HepG2 (cell line): ENCODE data around the gene RNF113A. TPM values are rescaled to one million over a fixed set of nuclear protein-coding genes. Genes with fewer than 3 reads are reported as not detected.
A peak's percentile ranks its signal among the peaks of the same experiment; 100 is the strongest.

Source experiments
- AGO1 ChIP-seq: fragments of 200-400 bp; formaldehyde crosslinking; IDR thresholded peaks from 2 replicates; pipeline ENCODE4 v1.6.1; 2017; ENCODE audit warnings: mild to moderate bottlenecking, low read depth, low read length, moderate library complexity; ENCODE audit not compliant: poor library complexity, severe bottlenecking
- AHR ChIP-seq: IDR thresholded peaks from 2 replicates; pipeline ENCODE4 v1.6.1; 2018; ENCODE audit warnings: missing genetic modification reagents, missing compliant biosample characterization
- ARNTL ChIP-seq: sonication (generic); formaldehyde crosslinking; IDR thresholded peaks from 2 replicates; pipeline ENCODE4 v1.4.0; 2020; ENCODE audit warnings: mild to moderate bottlenecking, missing genetic modification reagents
- CEBPB ChIP-seq: IDR thresholded peaks from 2 replicates; pipeline ENCODE4 v1.6.1; 2011; ENCODE audit warnings: low read depth, low read length, improper control_type of control experiment, borderline replicate concordance
- DNMT3B ChIP-seq: conservative IDR thresholded peaks from 2 replicates; pipeline ENCODE4 v1.6.1; 2016; ENCODE audit warnings: missing biosample characterization, control low read depth
- FOSL2 ChIP-seq: sonication (generic); formaldehyde crosslinking; IDR thresholded peaks from 2 replicates; pipeline ENCODE4 v1.4.0; 2020; ENCODE audit warnings: missing genetic modification reagents
- GTF2F1 ChIP-seq: fragments of 150-350 bp; IDR thresholded peaks from 2 replicates; pipeline ENCODE4 v1.6.1; 2014; ENCODE audit warnings: low read length
- JARID2 ChIP-seq: sonication (generic); formaldehyde crosslinking; IDR thresholded peaks from 2 replicates; pipeline ENCODE4 v1.8.1; 2023; ENCODE audit warnings: missing genetic modification reagents, inconsistent platforms; ENCODE audit not compliant: insufficient replicate concordance
- LRRFIP1 ChIP-seq: sonication (generic); formaldehyde crosslinking; conservative IDR thresholded peaks from 2 replicates; pipeline ENCODE4 v1.4.0; 2020; ENCODE audit warnings: missing genetic modification reagents
- MED1 ChIP-seq: sonication (generic); formaldehyde crosslinking; IDR thresholded peaks from 2 replicates; pipeline ENCODE4 v1.4.0; 2020; ENCODE audit warnings: missing genetic modification reagents
- MEIS1 ChIP-seq: sonication (generic); formaldehyde crosslinking; IDR thresholded peaks from 2 replicates; pipeline ENCODE4 v1.9.0; 2021; ENCODE audit warnings: mild to moderate bottlenecking, missing genetic modification reagents, moderate library complexity, borderline replicate concordance
- MEIS2 ChIP-seq: sonication (generic); formaldehyde crosslinking; IDR thresholded peaks from 2 replicates; pipeline ENCODE4 v1.9.0; 2021; ENCODE audit warnings: mild to moderate bottlenecking, missing genetic modification reagents
- MZF1 ChIP-seq: sonication (generic); formaldehyde crosslinking; IDR thresholded peaks from 2 replicates; pipeline ENCODE4 v1.8.1; 2023; ENCODE audit warnings: mild to moderate bottlenecking, missing genetic modification reagents, borderline replicate concordance
- NFKB2 ChIP-seq: sonication (generic); formaldehyde crosslinking; IDR thresholded peaks from 2 replicates; pipeline ENCODE4 v1.4.0; 2020; ENCODE audit warnings: missing genetic modification reagents, borderline replicate concordance
- NR0B2 ChIP-seq: sonication (generic); formaldehyde crosslinking; IDR thresholded peaks from 2 replicates; pipeline ENCODE4 v1.4.0; 2020; ENCODE audit warnings: mild to moderate bottlenecking, missing genetic modification reagents
- NR2F1 ChIP-seq, 2 experiments: fragments of 450-650 bp in 1 of 2; formaldehyde crosslinking in 1 of 2; IDR thresholded peaks; 2 replicates each; pipeline versions ENCODE4 v1.5.0 to v1.6.1; 2016 to 2020; ENCODE audit warnings: mild to moderate bottlenecking in 1 of 2, missing compliant biosample characterization in 1 of 2, missing genetic modification reagents in 1 of 2, moderate library complexity in 1 of 2
- RAD51 ChIP-seq: fragments of 450-650 bp; IDR thresholded peaks from 2 replicates; pipeline ENCODE4 v1.6.1; 2016; ENCODE audit warnings: borderline replicate concordance
- RFXANK ChIP-seq: IDR thresholded peaks from 2 replicates; pipeline ENCODE4 v1.6.1; 2016
- RXRB ChIP-seq: IDR thresholded peaks from 2 replicates; pipeline ENCODE4 v1.6.1; 2016; ENCODE audit warnings: borderline replicate concordance, missing genetic modification reagents, missing compliant biosample characterization
- SAP130 ChIP-seq: IDR thresholded peaks from 2 replicates; pipeline ENCODE4 v1.6.1; 2016; ENCODE audit warnings: low read depth
- SYNCRIP ChIP-seq: fragments of 200-400 bp; formaldehyde crosslinking; IDR thresholded peaks from 2 replicates; pipeline ENCODE4 v1.6.1; 2018; ENCODE audit warnings: mild to moderate bottlenecking, low read depth, low read length; ENCODE audit not compliant: insufficient read depth
- TCF7L2 ChIP-seq: IDR thresholded peaks from 2 replicates; pipeline ENCODE4 v1.6.1; 2011; ENCODE audit warnings: mild to moderate bottlenecking, low read depth, low read length, moderate library complexity
- ZNF552 ChIP-seq: sonication (generic); formaldehyde crosslinking; IDR thresholded peaks from 2 replicates; pipeline ENCODE4 v1.9.0; 2022; ENCODE audit warnings: missing genetic modification reagents, mild to moderate bottlenecking, borderline replicate concordance
- ZNF597 ChIP-seq: sonication (generic); formaldehyde crosslinking; IDR thresholded peaks from 2 replicates; pipeline ENCODE4 v1.5.0; 2020; ENCODE audit warnings: missing genetic modification reagents
- ZNF674 ChIP-seq: sonication (generic); formaldehyde crosslinking; IDR thresholded peaks from 2 replicates; pipeline ENCODE4 v1.5.0; 2020; ENCODE audit warnings: low read depth, mild to moderate bottlenecking, missing genetic modification reagents
- ZNF75D ChIP-seq: sonication (generic); formaldehyde crosslinking; IDR thresholded peaks from 2 replicates; pipeline ENCODE4 v1.8.1; 2023; ENCODE audit warnings: missing genetic modification reagents, mild to moderate bottlenecking, borderline replicate concordance
- ZNF839 ChIP-seq: sonication (generic); formaldehyde crosslinking; IDR thresholded peaks from 2 replicates; pipeline ENCODE4 v1.4.0; 2020; ENCODE audit warnings: missing genetic modification reagents, mild to moderate bottlenecking, borderline replicate concordance
- ZSCAN20 ChIP-seq: sonication (generic); formaldehyde crosslinking; IDR thresholded peaks from 2 replicates; pipeline ENCODE4 v1.4.0; 2020; ENCODE audit warnings: missing genetic modification reagents, mild to moderate bottlenecking, borderline replicate concordance
- polyA plus RNA-seq, 8 experiments: library from polyadenylated mRNA; depleted of rRNA in 3 of 8; stranded (reverse) in 7 of 8; unstranded in 1 of 8; fragments of >200 nt; fragmentation: Illumina TruSeq in 4 of 8; extraction: Trizol in 4 of 8; gene quantifications; 2 replicates each; pipeline versions ENCODE4 v1.2.1 to v1.2.3, GENCODE V29; 2011 to 2016; ENCODE audit warnings: low read depth in 4 of 8, missing spikeins in 1 of 8, mixed read lengths in 1 of 8; ENCODE audit not compliant: insufficient read depth in 1 of 8
- total RNA-seq, 5 experiments: library from RNA; depleted of rRNA; stranded (reverse); fragments of >200 nt; fragmentation: Illumina TruSeq; extraction: Trizol; gene quantifications; 2 replicates each; pipeline ENCODE4 v1.2.3, GENCODE V29; 2016; ENCODE audit warnings: low read depth in 1 of 5

Gene RNF113A
- total and polyA plus RNA-seq, 2 of the 13 experiments (the other 11 are each of a cell fraction or from before 2014, with no cell fraction given) = 14.0 to 15.4 TPM

GRCh38 chrX:119871599-119872395 is at the start of gene RNF113A, which contains the start of gene NDUFA1 (continued):
- TF ChIP-seq NR0B2 (CRISPR knock-in tag) = no peak
- no peak for TF ChIP-seq ZNF597 (CRISPR knock-in tag)
- peak; percentile 52; the same call in 1 of the 2 replicates for TF ChIP-seq MEIS2 (CRISPR knock-in tag)
- no peak for TF ChIP-seq RFXANK (CRISPR knock-in tag)
- peak; percentile 62; the same call in 1 of the 2 replicates for TF ChIP-seq CEBPB
- no peak for TF ChIP-seq NR2F1 (CRISPR knock-in tag; IDR thresholded peaks at IDR 0.05)
- TF ChIP-seq ZNF75D (CRISPR knock-in tag) = no peak
- no peak for TF ChIP-seq GTF2F1
- peak; percentile 85; the same call in 1 of the 2 replicates for TF ChIP-seq SAP130
- no peak for TF ChIP-seq ZNF674 (CRISPR knock-in tag)
- 0 out of 2 replicates have a peak, but pooled peaks have one; percentile 27 for TF ChIP-seq ARNTL
- no peak for TF ChIP-seq TCF7L2
- 0 out of 2 replicates have a peak, but pooled peaks have one; percentile 69 for TF ChIP-seq ZSCAN20
- TF ChIP-seq JARID2 = no peak
- no peak for TF ChIP-seq AGO1
- TF ChIP-seq FOSL2 (CRISPR knock-in tag) = no peak
- TF ChIP-seq MED1 = peak; percentile 64
- TF ChIP-seq MZF1 (CRISPR knock-in tag) = no peak
- 0 out of 2 replicates have a peak, but pooled peaks have one; percentile 14 for TF ChIP-seq MEIS1 (CRISPR knock-in tag)
- no peak for TF ChIP-seq SYNCRIP
- TF ChIP-seq DNMT3B (CRISPR knock-in tag) = no peak
- TF ChIP-seq AHR (CRISPR knock-in tag) = no peak
- TF ChIP-seq ZNF839 = no peak
- TF ChIP-seq RAD51 = no peak
- no peak for TF ChIP-seq LRRFIP1
- no peak for TF ChIP-seq ZNF552 (CRISPR knock-in tag)
- no peak for TF ChIP-seq RXRB (CRISPR knock-in tag)
- peak; percentile 54; the same call in 1 of the 2 replicates for TF ChIP-seq NFKB2 (CRISPR knock-in tag)
